NCI-H2171 (cell line): Measurements from ENCODE around the gene SH3BP4.

ENCODE experiments used
- DNase-seq: peaks from one replicate; lab custom pipeline; 2025; lab: John Stamatoyannopoulos, UW

Gene SH3BP4

DNA sequence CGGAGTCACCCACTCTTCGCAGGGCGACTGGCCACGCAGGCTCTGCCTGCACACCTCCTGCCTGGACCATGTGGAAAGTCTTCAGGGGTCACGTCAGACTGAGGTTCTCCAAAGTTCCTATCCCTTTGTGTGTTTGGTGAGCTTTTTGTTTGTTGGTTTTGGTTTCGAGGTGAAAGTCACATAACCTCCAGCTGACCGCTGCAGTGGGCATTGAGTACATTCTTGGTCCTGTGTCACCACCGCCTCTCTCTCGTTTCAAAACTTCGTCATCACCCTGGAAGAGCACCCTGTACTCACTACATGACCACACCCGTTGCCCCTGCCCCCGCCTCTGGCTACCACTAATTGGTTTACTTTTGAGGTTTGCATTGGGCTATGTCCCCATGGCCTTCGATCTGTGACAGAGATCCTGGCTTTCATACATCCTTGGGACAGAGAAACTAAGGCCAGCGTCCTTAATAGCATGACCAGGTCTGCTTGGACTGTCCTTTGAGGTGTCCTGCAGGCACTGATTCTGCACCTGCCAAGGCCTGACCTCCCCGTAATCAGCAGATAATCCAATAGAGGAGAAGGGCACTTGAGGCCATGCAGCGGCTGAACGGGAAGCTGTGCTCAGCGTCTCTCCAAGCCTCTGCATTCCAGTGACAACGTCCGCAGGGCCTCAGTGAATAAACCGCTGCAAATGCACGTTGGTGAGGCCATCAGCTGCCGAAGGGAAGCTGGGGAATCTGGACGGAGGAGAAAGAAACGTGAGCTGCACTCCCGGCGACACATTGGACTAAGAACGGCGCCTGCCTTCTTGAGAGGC, 46.8 kb downstream of the SH3BP4 start:
- no peak for DNase-seq

DNA sequence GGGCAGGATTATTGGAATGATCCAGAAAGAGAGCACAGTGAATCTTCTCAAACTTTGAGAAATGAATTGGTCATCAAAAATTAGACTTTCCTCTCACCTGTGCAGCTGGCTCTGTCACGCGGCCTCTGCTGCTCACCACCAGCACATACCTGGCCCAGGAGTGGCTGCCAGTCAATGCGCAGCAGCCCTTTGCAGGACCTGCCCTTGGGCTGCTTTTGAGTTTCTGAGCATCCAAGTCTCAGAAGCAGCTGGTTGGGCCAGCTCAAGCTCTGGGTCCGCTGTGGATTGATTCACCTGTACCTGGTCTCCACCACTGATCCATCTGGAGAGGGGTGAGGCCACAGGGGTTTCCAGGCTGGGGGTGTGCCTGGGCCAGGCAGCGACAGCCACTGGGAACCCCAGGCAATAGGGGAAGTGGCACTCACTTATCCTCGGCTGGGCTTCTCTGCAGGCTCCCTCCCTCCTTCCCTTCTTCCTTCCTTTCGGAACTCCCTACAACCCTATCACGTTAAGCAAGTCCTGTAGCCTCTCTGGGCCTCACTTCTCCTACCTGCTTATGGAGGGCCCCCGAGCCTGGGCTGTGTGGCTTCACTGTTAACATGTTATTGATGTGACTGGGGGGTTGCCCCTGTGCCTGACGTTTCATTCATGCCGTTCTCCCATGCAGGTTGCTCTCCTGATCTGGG, 48.1 kb downstream of the SH3BP4 start:
- DNase-seq, result no peak

- DNase-seq, result no peak
These were observed 48.8 kb downstream of the SH3BP4 start for GRCh38 chr2:235000426-235001236.

DNA sequence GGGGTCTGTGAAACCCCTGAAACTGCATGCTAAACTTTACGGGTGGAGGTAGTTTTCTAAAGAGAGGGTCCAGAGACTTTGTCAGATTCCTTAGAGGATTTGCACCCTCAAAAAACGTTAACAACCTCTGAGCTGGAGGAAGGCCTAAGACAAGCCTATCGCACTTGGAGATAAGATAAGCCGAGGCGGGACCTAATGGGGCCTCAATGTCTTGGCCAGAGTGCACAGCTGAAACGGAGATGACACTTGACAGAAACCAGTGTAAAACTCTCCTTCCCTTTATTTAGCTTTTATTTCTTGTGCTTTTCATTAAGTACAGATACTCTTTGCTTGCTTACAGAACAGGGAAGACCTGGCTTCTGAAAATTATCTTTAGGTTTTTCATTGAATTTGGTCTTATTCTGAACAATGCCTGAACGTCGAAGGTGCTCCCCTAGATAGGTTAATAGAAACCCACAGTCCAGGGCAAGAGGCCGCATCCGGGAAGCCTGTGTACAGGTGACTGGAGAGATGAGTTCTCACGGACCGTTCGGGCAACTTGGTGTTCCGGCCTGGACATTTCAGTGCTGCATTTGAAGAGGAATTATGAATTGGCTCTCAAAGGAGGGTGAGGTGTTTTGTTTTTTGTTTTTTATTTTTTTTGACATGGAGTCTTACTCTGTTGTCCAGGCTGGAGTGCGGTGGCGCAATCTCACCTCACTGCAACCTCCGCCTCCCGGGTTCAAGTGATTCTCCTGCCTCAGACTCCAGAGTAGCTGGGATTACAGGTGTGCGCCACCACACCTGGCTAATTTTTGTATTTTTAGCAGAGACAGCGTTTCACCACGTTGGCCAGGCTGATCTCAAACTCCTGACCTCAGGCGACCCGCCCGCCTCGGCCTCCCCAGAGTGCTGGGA, 49.7 kb downstream of the SH3BP4 start:
- DNase-seq, result no peak

DNA sequence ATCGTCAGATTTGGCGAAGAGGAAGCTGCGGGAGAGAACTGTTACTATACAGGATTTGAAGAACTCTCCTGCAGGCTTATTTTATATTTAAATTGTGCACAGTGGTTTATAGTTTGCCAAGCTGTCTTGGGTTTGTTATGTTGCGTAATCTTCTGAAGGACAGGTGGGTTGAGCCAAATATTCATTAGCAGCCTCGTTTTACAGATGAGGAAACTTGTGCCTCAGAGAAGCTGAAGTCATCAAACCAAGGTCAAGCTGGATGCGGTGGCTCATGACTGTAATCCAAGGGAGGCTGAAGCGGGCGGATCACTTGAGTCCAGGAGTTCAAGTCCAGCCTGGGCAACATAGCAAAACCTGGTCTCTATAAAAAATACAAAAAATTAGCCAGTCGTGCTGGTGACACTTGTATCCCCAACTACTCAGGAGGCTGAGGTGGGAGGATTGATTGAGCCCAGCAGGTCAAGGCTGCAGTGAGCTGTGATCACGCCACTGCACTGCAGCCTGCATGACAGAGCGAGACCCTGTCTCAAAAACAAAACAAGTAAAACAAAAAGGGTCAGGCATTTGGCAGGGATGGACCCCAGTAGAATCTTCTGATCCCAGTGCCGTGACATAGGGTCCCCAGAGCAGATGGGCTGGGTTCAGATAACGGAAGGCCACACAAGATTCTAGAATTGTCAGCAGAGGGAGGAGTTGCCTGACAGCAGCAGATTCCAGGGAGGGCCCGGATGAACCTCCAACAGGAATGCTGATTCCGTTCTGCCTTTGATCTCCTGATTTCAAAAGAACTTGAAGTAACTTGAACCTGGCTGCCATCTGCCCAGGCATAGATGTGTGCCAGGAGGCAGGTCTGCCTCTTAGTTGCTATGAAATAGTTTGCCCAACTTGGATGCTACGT, 50.6 kb downstream of the SH3BP4 start:
- peak; percentile 14 for DNase-seq

DNA sequence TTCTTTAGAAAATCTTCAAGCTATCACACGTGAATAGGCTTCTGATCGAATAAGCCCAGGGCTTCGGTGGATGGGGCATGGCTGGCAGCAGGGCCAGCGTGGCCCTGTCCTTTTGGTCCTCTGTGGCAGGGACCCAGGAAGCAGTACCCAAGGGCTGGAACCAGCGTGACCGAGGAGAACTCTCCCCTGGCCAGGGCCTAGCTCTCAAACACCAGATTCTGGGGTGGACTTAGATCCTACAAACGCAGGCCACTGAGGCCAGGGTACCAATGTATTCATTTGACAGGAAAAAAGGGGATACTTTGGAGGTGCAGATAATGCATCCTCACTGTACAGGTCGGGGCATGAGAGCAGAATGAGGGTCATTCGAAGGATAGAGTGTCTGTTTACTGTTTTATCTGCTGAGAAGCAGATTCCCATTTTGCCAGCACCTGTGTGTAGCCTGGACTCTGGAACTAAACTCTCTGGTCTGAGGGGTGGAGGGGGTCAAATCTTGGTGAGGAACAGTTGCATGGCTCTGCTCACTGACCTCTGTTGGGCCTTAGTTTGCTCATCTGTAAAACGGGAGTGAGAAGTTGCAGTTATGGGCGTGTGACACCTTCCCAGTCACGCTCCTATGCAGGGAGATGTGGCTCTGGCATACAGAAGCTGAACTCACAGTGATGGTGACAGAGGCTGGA, 51.4 kb downstream of the SH3BP4 start:
- no peak for DNase-seq

- no peak for DNase-seq
These were observed 52.6 kb downstream of the SH3BP4 start for GRCh38 chr2:235004329-235004903.

GRCh38 chr2:235005023-235005422, 53.2 kb downstream of the SH3BP4 start:
- no peak for DNase-seq

- DNase-seq, result no peak
These were observed 53.9 kb downstream of the SH3BP4 start for GRCh38 chr2:235005603-235006259.

DNA sequence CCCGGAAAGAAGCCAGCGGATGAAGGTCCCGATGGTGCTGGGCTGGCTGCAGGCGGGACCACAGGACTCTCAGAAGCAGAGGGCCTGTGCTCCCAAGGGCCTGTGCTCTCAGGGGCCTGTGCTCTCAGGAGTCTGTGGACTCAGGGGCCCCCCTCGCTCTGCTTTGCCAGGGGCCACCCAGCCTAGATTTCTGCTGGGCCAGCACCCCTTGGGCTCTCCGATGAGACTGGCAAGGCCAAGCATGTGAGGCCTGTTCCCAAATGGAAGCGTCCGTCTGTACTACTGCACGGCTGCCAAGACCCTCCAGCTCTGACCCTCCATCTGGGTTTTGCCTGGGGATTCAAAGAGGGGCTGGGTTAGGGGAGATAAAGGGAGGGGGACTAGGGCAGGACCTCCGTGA, 54.6 kb downstream of the SH3BP4 start:
- DNase-seq, result no peak

- DNase-seq, result no peak
These were observed 55.2 kb downstream of the SH3BP4 start for GRCh38 chr2:235006986-235007385.

DNA sequence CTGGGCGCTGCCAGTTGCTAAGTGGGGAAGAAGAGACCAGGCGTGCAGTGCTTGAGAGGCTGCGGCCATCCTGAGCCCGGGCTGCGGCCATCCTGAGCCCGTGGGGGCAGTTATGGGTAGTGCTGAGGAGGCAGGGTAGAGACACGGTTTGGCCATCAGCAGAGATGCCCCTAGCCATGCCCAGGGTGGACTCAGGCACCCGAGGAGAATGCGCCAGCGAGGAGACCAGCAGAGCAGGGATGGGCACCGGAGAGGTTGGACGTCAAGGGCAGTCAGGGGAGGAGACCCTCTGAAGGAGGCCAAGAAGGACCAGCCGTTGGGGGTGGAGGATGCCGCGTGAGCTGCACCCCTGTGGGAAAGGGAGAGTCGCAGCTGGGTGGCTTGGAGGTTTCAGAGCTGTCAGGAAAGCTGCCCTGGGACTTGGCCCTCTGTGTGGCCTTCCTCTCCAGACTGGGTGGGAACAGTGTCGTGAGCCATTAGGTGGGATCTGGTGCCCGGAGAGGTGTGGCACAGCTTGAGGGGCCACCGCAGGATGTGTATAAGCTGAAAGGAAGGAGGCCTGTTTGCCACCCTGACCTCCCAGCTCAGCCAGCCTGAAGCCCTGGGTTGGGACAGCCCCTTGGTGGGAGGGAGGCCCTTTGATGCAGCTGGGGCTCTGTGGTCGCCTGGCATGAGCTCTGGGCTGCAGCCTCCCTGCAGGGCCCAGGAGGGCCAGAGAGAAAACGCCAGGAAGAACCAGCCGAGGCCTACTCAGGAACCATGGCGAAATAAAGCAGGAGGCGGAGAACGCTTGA, 56.0 kb downstream of the SH3BP4 start:
- DNase-seq, result no peak

GRCh38 chr2:235008584-235009044, 56.8 kb downstream of the SH3BP4 start:
- no peak for DNase-seq

GRCh38 chr2:235009081-235009480, 57.3 kb downstream of the SH3BP4 start:
- DNase-seq, result no peak

- no peak for DNase-seq
These were observed 58.4 kb downstream of the SH3BP4 start for GRCh38 chr2:235010117-235010714.

GRCh38 chr2:235011607-235011928, 59.8 kb downstream of the SH3BP4 start:
- no peak for DNase-seq

DNA sequence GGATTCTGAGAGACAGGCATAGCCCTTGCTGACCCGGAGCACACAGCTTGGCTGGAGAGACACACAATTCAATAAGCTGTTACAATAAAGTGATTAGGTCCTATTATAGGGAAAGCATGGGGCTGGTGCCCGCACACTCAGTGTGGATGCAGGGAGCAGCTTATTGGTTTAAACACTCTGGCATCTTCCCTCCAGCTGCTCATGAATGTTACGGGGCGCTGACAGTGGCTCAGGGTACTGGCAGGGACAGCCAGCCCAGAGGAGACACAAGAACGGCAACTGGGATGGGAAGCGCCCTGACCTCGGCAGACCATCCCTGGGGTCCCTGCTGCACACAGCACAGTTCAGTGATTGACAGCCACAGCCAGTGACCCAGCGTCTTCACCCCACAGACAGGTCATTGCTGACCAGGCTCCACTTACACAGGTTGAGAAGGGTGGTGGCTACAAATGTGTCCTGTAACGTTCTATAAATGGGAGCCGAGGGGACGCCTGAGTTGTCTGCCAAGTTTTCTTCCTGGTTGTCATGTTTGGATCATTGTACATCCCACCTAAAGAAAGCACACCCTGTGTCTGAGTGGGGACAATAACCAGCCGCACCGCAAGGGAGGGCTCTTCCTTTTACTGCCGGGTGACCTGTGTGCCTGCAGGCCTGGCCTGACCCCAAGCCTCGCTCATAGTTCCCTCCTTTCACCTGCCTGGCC, 60.3 kb downstream of the SH3BP4 start:
- DNase-seq, result no peak
